ENCODE measurements around the gene POMP. TPM values are rescaled to one million over a fixed set of nuclear protein-coding genes. Genes with fewer than 3 reads are reported as not detected.

The POMP gene
- total RNA-seq: 10 to 100 TPM; 24.7 to 56.8 (median 44.0) TPM

GRCh38 chr13:28658796-28659620 lies at the start of gene POMP:
POMP (plus strand) TSS chr13:28659130; CDS start chr13:28659185, 55 bp downstream.
- Histone ChIP-seq H3K4me3 (peak within 1 kb of the TSS; percentile 73 to 91 (median 81)), H3K36me3 (peaks cover 0 to 19% (median 7%) of the 10 kb centered on the region in 4 donors), H3K9me3 (no peaks in the 10 kb centered on the region), H3K27me3 (no peaks in the 10 kb centered on the region), H3K27ac (peak within 1 kb of the TSS; percentile 88 to 93 (median 92)), H3K4me1 (peaks cover 22 to 45% (median 28%) of the 10 kb centered on the region in 4 donors)
- intact Hi-C loops (cut with DNase I; ENCODE audit: low total_unique reads): no loop called here
- in situ Hi-C loops (cut with MboI; ENCODE audit: low pct_ligation_motif_present in 1 of 4, low pct_unique_long_range_greater_than_20kb in 1 of 4, low sequenced_read_pairs in 3 of 4): no loop called here
- 0% methylated on average over 1 to 61 of the region's 64 CpGs for WGBS, 2 donors (ENCODE audit: low coverage in 1 of 2)
- peak; percentile 94 for DNase-seq
- TF ChIP-seq, protein P1, sequence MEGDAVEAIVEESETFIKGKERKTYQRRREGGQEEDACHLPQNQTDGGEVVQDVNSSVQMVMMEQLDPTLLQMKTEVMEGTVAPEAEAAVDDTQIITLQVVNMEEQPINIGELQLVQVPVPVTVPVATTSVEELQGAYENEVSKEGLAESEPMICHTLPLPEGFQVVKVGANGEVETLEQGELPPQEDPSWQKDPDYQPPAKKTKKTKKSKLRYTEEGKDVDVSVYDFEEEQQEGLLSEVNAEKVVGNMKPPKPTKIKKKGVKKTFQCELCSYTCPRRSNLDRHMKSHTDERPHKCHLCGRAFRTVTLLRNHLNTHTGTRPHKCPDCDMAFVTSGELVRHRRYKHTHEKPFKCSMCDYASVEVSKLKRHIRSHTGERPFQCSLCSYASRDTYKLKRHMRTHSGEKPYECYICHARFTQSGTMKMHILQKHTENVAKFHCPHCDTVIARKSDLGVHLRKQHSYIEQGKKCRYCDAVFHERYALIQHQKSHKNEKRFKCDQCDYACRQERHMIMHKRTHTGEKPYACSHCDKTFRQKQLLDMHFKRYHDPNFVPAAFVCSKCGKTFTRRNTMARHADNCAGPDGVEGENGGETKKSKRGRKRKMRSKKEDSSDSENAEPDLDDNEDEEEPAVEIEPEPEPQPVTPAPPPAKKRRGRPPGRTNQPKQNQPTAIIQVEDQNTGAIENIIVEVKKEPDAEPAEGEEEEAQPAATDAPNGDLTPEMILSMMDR (IDR thresholded peaks at IDR 0.05): no peak
- TF ChIP-seq EP300 (IDR thresholded peaks at IDR 0.05; ENCODE audit: low read depth): peak; percentile 64
- TF ChIP-seq POLR2A (IDR thresholded peaks at IDR 0.05): peak; percentile 96
- peak; percentile 99 for TF ChIP-seq POLR2AphosphoS5 (IDR thresholded peaks at IDR 0.05)

DNA sequence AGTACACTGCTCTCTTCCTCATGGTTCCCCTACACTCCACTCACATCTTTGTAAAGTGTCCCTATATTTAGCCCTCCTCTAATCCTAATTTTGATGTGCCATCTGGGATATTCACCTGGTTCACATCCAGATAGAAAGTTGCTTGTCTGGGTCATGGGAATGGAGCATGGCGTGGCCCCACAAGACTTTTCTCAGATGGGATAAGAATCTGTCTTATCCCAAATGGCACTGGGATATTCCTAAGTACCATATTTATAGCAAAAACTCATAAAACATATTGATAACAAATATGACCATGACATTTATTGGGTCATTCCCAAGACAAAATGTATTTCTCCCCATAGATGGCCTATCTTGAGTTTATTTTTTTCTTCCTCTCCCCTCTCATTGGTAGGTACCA lies 49.5 kb upstream of the POMP start:
- Histone ChIP-seq H3K4me3 (no peak overlapping the region), H3K9me3 (no peaks in the 10 kb centered on the region), H3K4me1 (no peaks in the 10 kb centered on the region), H3K27ac (no peak overlapping the region), H3K27me3 (no peaks in the 10 kb centered on the region), H3K36me3 (no peaks in the 10 kb centered on the region)
- TF ChIP-seq POLR2A (IDR thresholded peaks at IDR 0.05) (no peak), POLR2AphosphoS5 (IDR thresholded peaks at IDR 0.05) (no peak), EP300 (IDR thresholded peaks at IDR 0.05; ENCODE audit: low read depth) (no peak)
- TF ChIP-seq, protein P1 (IDR thresholded peaks at IDR 0.05): no peak
- DNase-seq: no peak
- in situ Hi-C loops (cut with MboI; ENCODE audit: low pct_ligation_motif_present in 1 of 4, low pct_unique_long_range_greater_than_20kb in 1 of 4, low sequenced_read_pairs in 3 of 4) (no loop called here), intact Hi-C loops (cut with DNase I; ENCODE audit: low total_unique reads) (no loop called here)
- WGBS, 2 donors (ENCODE audit: low coverage in 1 of 2): 90% methylated on average over 1 of the region's 1 CpG; no CpG with 5 or more reads in 1 of the 2 donors

DNA sequence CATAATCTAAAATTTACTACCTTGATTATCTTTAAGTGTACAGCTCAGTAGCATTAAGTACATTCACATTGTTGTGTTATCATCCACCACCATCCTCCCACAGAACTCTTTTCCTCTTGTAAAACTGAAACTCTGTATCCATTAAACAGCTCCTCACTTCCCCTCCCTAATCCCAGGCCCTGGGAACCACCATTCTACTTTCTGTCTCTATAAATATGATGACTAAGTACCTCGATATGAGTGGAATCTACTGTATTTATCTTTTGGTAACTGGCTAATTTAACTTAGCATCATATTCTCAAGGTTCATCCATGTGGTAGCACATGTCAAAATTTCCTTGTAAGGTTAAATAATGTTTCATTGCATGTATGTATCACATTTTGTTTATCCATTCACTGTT lies 49.0 kb upstream of the POMP start:
- H3K9me3 ChIP-seq: no peaks in the 10 kb centered on the region
- H3K36me3 ChIP-seq: no peaks in the 10 kb centered on the region
- H3K4me3 ChIP-seq: no peak overlapping the region
- intact Hi-C loops (cut with DNase I; ENCODE audit: low total_unique reads) (no loop called here), in situ Hi-C loops (cut with MboI; ENCODE audit: low pct_ligation_motif_present in 1 of 4, low pct_unique_long_range_greater_than_20kb in 1 of 4, low sequenced_read_pairs in 3 of 4) (no loop called here)
- TF ChIP-seq POLR2AphosphoS5 (IDR thresholded peaks at IDR 0.05): no peak
- TF ChIP-seq POLR2A (IDR thresholded peaks at IDR 0.05): no peak
- TF ChIP-seq, protein P1 (IDR thresholded peaks at IDR 0.05): no peak
- TF ChIP-seq EP300 (IDR thresholded peaks at IDR 0.05; ENCODE audit: low read depth): no peak
- H3K27me3 ChIP-seq: no peaks in the 10 kb centered on the region
- no peaks in the 10 kb centered on the region for H3K4me1 ChIP-seq
- 65 to 75% methylated on average over 1 of the region's 1 CpG for WGBS, 2 donors (ENCODE audit: low coverage in 1 of 2)
- no peak overlapping the region for H3K27ac ChIP-seq
- DNase-seq: no peak

DNA sequence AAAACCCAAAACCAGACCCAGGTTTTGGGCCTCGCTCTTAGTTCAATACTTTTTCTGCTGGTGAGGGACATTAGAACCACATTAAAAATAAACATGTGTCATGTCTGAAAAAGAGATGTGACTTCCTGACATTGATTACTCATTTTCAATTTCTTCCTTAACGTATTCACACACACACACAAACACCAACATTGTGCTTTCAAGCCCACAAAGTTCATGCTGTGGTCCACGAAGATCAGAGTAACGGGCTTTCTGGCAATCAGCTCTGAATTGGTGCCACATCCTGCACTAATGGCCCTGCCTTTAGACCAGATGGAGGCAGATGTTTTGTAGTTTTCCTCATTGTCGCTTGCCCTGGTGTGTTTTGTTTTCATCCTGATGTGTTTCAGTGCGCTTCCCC lies 47.9 kb upstream of the POMP start:
- Histone ChIP-seq H3K4me3 (no peak overlapping the region), H3K27me3 (no peaks in the 10 kb centered on the region), H3K27ac (no peak overlapping the region), H3K9me3 (no peaks in the 10 kb centered on the region), H3K36me3 (no peaks in the 10 kb centered on the region), H3K4me1 (no peaks in the 10 kb centered on the region)
- no peak for TF ChIP-seq POLR2AphosphoS5 (IDR thresholded peaks at IDR 0.05)
- TF ChIP-seq, protein P1 (IDR thresholded peaks at IDR 0.05): no peak
- TF ChIP-seq EP300 (IDR thresholded peaks at IDR 0.05; ENCODE audit: low read depth): no peak
- TF ChIP-seq POLR2A (IDR thresholded peaks at IDR 0.05): no peak
- in situ Hi-C loops (cut with MboI; ENCODE audit: low pct_ligation_motif_present in 1 of 4, low pct_unique_long_range_greater_than_20kb in 1 of 4, low sequenced_read_pairs in 3 of 4) (no loop called here), intact Hi-C loops (cut with DNase I; ENCODE audit: low total_unique reads) (no loop called here)
- DNase-seq: no peak
- WGBS, 2 donors (ENCODE audit: low coverage in 1 of 2): 60 to 85% methylated on average over 5 to 6 of the region's 6 CpGs
